Measurements from ENCODE around the gene AGPAT1. TPM values are rescaled to one million over a fixed set of nuclear protein-coding genes. Genes with fewer than 3 reads are reported as not detected.

Gene AGPAT1
- total and polyA plus RNA-seq, 10 of the 15 experiments (the other 5 are each of a cell fraction or from before 2014, with no cell fraction given): 13.9 to 39.5 (median 24.7) TPM

GRCh38 chr6:32173051-32173727 lies 2.7 kb downstream of the AGPAT1 start (continued):
- TF ChIP-seq BHLHE40 (IDR thresholded peaks at IDR 0.05; ENCODE audit: borderline replicate concordance in 1 of 2, low read depth in 2 of 2, low read length in 1 of 2) (no peak), NRF1 (conservative IDR thresholded peaks at IDR 0.05; ENCODE audit: low read depth, low read length) (no peak)

GRCh38 chr6:32171234-32171633 lies 4.7 kb downstream of the AGPAT1 start:
- BruUV-seq (replicated peaks): no TSS peak
- no peak overlapping the region for H3K4me2 ChIP-seq (ENCODE audit: control insufficient read depth, insufficient read depth)
- intact Hi-C loops (cut with micrococcal nuclease; ENCODE audit: unreplicated experiment): no loop called here
- RAD21 ChIA-PET (ENCODE audit: unreplicated experiment): no interaction called here
- peaks cover 0 to 3% of the 10 kb centered on the region in 2 experiments; a peak in 1 of 4 replicates for H3K36me3 ChIP-seq (ENCODE audit: control insufficient read depth in 2 of 2, insufficient read depth in 2 of 2, low read length in 1 of 2)
- whole genome bisulfite sequencing (ENCODE audit: insufficient coverage, insufficient replicate concordance, low lambda C conversion rate, missing lambda C conversion rate): 99% methylated on average over 6 of the region's 6 CpGs
- no peaks in the 10 kb centered on the region for H3K27me3 ChIP-seq (replicated peaks in 1 of 2; ENCODE audit: control insufficient read depth in 2 of 2, insufficient read depth in 2 of 2, low read length in 1 of 2)
- DNase-seq (ENCODE audit: low read depth, low spot score) (no peak), FAIRE-seq (no peak), ATAC-seq (no peak)
- H3K4me1 ChIP-seq (ENCODE audit: control insufficient read depth, insufficient read depth, low read length): peaks cover 7% of the 10 kb centered on the region; the same call in 1 of the 2 replicates
- no peak overlapping the region for H2AFZ ChIP-seq (ENCODE audit: control insufficient read depth, low read depth, low read length)
- peaks cover 12% of the 10 kb centered on the region for H3K79me2 ChIP-seq (ENCODE audit: control insufficient read depth, insufficient read depth, low read length)
- H3K9ac ChIP-seq (ENCODE audit: control insufficient read depth, insufficient read depth, low read length): no peak overlapping the region
- TF ChIP-seq IRF4 (IDR thresholded peaks at IDR 0.05; ENCODE audit: low read depth, low read length) (no peak), KLF5 (IDR thresholded peaks at IDR 0.05; ENCODE audit: partially characterized antibody) (no peak), PML (IDR thresholded peaks at IDR 0.05; ENCODE audit: low read length) (no peak), SMAD1 (IDR thresholded peaks at IDR 0.05; ENCODE audit: low read depth, partially characterized antibody) (no peak), PAX8 (IDR thresholded peaks at IDR 0.05) (no peak)
- in situ Hi-C loops (cut with MboI): no loop called here
- no peaks in the 10 kb centered on the region for H4K20me1 ChIP-seq (ENCODE audit: control insufficient read depth, insufficient read depth)
- SMC1A ChIA-PET (ENCODE audit: uncharacterized antibody, unreplicated experiment): no interaction called here
- CTCF ChIA-PET: interaction anchor here (1.4 kb wide), 1 partner anchor 24 kb away, joined by 5 read pairs; no protein-coding TSS in a partner anchor
- H3K9me3 ChIP-seq (replicated peaks; ENCODE audit: control insufficient read depth, insufficient read depth, low read length): no peaks in the 10 kb centered on the region
- H3K4me3 ChIP-seq: no peak overlapping the region
- H3K27ac ChIP-seq (ENCODE audit: control insufficient read depth, insufficient read depth): no peak overlapping the region
- POLR2A ChIA-PET: no interaction called here

Measured in GM12878 (cell line).